K562 (cell line): ENCODE data around the gene CIB2. TPM values are rescaled to one million over a fixed set of nuclear protein-coding genes. Genes with fewer than 3 reads are reported as not detected.
A peak's percentile ranks its signal among the peaks of the same experiment; 100 is the strongest.

Experiments used
- CBFA2T2 ChIP-seq: fragments of 450-650 bp; conservative IDR thresholded peaks from 2 replicates; pipeline ENCODE4 v1.6.1; 2017; ENCODE audit warnings: mild to moderate bottlenecking
- CEBPB ChIP-seq: fragments of 450-650 bp; IDR thresholded peaks from 2 replicates; pipeline ENCODE4 v1.6.1; 2016; ENCODE audit warnings: missing genetic modification characterization, missing compliant biosample characterization
- HDAC6 ChIP-seq: IDR thresholded peaks from 2 replicates; pipeline ENCODE4 v1.6.1; 2012; ENCODE audit warnings: low read depth, mild to moderate bottlenecking, control low read depth, inconsistent platforms, low read length, moderate library complexity
- KLF16 ChIP-seq: IDR thresholded peaks from 2 replicates; pipeline ENCODE4 v1.6.1; 2016; ENCODE audit warnings: antibody characterized with exemption
- NR1H2 ChIP-seq: sonication (generic); formaldehyde crosslinking; IDR thresholded peaks from 2 replicates; pipeline ENCODE4 v1.4.0; 2020; ENCODE audit warnings: mild to moderate bottlenecking, missing genetic modification reagents
- RAD21 ChIP-seq, 2 experiments: fragments of 250-450 bp in 1 of 2; fragments of 450-650 bp in 1 of 2; sonication (Bioruptor Pico) in 1 of 2; formaldehyde crosslinking in 1 of 2; IDR thresholded peaks in 1 of 2; conservative IDR thresholded peaks in 1 of 2; 2 replicates each; pipeline versions ENCODE4 v1.4.0 to v1.8.0; 2020 to 2022; ENCODE audit warnings: mild to moderate bottlenecking in 2 of 2, moderate library complexity in 1 of 2
- TAL1 ChIP-seq: fragments of 450-650 bp; IDR thresholded peaks from 2 replicates; pipeline ENCODE4 v1.6.1; 2016; ENCODE audit warnings: mild to moderate bottlenecking
- TSC22D4 ChIP-seq: fragments of 450-650 bp; IDR thresholded peaks from 2 replicates; pipeline ENCODE4 v1.6.1; 2016; ENCODE audit warnings: missing genetic modification characterization, missing biosample characterization, control low read depth
- ZFP1 ChIP-seq: fragments of 450-650 bp; formaldehyde crosslinking; IDR thresholded peaks from 2 replicates; pipeline ENCODE4 v1.4.0; 2020; ENCODE audit warnings: mild to moderate bottlenecking, mixed read lengths
- ZNF354B ChIP-seq: fragments of 250-450 bp; sonication (Bioruptor Pico); IDR thresholded peaks from 2 replicates; pipeline ENCODE4 v1.4.0; 2020
- polyA plus RNA-seq, 8 experiments: library from polyadenylated mRNA; depleted of rRNA in 4 of 8; stranded (reverse) in 5 of 8; unstranded in 3 of 8; fragments of >200 nt; fragmentation: Nextera tagmentation in 2 of 8; fragmentation: Illumina TruSeq in 1 of 8; extraction: Ambion mirVana in 2 of 8; extraction: Trizol in 1 of 8; gene quantifications; 2 replicates each; pipeline versions ENCODE4 v1.2.1 to v1.2.3, GENCODE V29; 2011 to 2014; ENCODE audit warnings: inconsistent platforms in 1 of 8, missing spikeins in 1 of 8
- total RNA-seq, 7 experiments: library from RNA; depleted of rRNA in 6 of 7; stranded (reverse); fragments of >200 nt in 6 of 7; fragmentation: Illumina TruSeq in 2 of 7; extraction: Trizol in 2 of 7; gene quantifications; 2 replicates each; pipeline versions ENCODE4 v1.2.1 to v1.2.3, GENCODE V29; 2011 to 2021; ENCODE audit warnings: low replicate concordance in 1 of 7
- TF ChIP-seq, protein P1 (sequence below): fragments of 250-450 bp; sonication (Bioruptor Pico); IDR thresholded peaks from 2 replicates; pipeline ENCODE4 v1.8.0; 2021; ENCODE audit warnings: moderate library complexity, mild to moderate bottlenecking, inconsistent platforms
- TF ChIP-seq, protein P2 (sequence below): fragments of 250-450 bp; sonication (Bioruptor Pico); IDR thresholded peaks from 2 replicates; pipeline ENCODE4 v1.4.0; 2020; ENCODE audit warnings: mild to moderate bottlenecking, moderate library complexity
- TF ChIP-seq, protein P3 (sequence below): fragments of 450-650 bp; IDR thresholded peaks from 2 replicates; pipeline ENCODE4 v1.6.1; 2016; ENCODE audit warnings: low read depth, mild to moderate bottlenecking, moderate library complexity
- TF ChIP-seq, protein P4 (sequence below): sonication (generic); formaldehyde crosslinking; IDR thresholded peaks from 2 replicates; pipeline ENCODE4 v1.8.0; 2022; ENCODE audit warnings: mild to moderate bottlenecking, missing genetic modification reagents, borderline replicate concordance
- TF ChIP-seq, protein P5 (sequence below): IDR thresholded peaks from 3 replicates; pipeline ENCODE4 v1.6.1; 2011; ENCODE audit warnings: borderline replicate concordance, mild to moderate bottlenecking, moderate library complexity; ENCODE audit not compliant: insufficient read length; ENCODE audit errors: extremely low read depth
- TF ChIP-seq, protein P6 (sequence below): fragments of 250-450 bp; sonication (Bioruptor Pico); IDR thresholded peaks from 2 replicates; pipeline ENCODE4 v1.8.0; 2022; ENCODE audit warnings: moderate library complexity, mild to moderate bottlenecking, inconsistent platforms
- TF ChIP-seq, protein P7 (sequence below): sonication (generic); formaldehyde crosslinking; IDR thresholded peaks from 2 replicates; pipeline ENCODE4 v1.8.0; 2022; ENCODE audit warnings: mild to moderate bottlenecking, missing genetic modification reagents

Gene CIB2
- total and polyA plus RNA-seq, 9 of the 15 experiments (the other 6 are each of a cell fraction or from before 2014, with no cell fraction given), result 1.5 to 37.4 (median 19.4) TPM

DNA sequence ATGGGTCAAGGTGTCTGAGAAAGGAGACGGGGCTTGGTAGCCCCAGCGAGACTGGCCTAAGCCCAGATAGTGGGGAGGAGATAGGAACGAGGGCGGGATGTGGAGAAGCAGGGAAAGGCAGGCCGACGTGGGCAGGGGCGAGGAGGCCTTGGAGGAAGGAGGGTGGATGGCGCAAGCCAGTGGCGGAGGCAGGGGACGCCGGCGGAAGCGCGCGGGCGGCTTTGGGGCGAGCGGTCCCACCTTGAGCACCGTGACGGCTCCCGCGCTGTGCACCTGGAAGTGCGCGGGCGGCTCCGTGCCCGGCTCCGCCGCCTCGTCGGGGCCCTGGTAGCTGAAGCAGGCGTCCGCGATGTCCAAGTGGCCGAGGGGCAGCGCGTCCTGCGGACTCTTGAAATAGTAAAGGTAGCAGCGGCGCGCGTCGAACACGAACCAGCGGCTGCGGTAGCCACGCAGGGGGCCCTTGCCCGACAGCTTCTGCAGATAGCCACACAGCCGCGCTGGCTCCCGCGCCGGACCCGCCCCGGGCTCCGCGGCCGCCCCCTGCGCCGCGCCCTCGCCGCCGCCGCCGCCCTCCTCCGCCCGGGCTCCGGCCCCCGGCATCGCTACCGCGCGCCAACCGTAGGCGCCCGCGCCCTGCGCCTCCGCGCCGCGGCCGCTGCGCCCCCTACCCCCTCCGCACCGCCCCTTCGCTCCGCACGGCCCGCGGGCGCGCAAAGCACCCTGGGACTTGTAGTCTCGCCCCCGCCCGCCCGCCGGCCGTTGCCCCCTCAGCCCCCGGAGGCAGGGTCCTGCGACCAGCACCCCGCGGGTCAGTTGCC, 54.0 kb downstream of the CIB2 start, which contains the start of gene TBC1D2B (continued):
- TF ChIP-seq, protein P1, sequence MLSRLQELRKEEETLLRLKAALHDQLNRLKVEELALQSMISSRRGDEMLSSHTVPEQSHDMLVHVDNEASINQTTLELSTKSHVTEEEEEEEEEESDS (CRISPR knock-in tag), result no peak
- TF ChIP-seq ZFP1 (no peak), TAL1 (no peak), CEBPB (tag) (peak; percentile 60; the same call in 1 of the 2 replicates), KLF16 (no peak), ZNF354B (no peak), CBFA2T2 (no peak), RAD21 (CRISPR knock-in tag; conservative IDR thresholded peaks at IDR 0.05 in 1 of 2, IDR thresholded peaks at IDR 0.05 in 1 of 2) (no peak), TSC22D4 (tag) (no peak), NR1H2 (no peak), HDAC6 (no peak)
- TF ChIP-seq, protein P2, sequence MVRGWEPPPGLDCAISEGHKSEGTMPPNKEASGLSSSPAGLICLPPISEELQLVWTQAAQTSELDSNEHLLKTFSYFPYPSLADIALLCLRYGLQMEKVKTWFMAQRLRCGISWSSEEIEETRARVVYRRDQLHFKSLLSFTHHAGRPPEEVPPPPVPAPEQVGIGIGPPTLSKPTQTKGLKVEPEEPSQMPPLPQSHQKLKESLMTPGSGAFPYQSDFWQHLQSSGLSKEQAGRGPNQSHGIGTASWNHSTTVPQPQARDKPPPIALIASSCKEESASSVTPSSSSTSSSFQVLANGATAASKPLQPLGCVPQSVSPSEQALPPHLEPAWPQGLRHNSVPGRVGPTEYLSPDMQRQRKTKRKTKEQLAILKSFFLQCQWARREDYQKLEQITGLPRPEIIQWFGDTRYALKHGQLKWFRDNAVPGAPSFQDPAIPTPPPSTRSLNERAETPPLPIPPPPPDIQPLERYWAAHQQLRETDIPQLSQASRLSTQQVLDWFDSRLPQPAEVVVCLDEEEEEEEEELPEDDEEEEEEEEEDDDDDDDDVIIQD (CRISPR knock-in tag), result no peak
- TF ChIP-seq, protein P3, sequence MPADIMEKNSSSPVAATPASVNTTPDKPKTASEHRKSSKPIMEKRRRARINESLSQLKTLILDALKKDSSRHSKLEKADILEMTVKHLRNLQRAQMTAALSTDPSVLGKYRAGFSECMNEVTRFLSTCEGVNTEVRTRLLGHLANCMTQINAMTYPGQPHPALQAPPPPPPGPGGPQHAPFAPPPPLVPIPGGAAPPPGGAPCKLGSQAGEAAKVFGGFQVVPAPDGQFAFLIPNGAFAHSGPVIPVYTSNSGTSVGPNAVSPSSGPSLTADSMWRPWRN, result no peak
- TF ChIP-seq, protein P4, sequence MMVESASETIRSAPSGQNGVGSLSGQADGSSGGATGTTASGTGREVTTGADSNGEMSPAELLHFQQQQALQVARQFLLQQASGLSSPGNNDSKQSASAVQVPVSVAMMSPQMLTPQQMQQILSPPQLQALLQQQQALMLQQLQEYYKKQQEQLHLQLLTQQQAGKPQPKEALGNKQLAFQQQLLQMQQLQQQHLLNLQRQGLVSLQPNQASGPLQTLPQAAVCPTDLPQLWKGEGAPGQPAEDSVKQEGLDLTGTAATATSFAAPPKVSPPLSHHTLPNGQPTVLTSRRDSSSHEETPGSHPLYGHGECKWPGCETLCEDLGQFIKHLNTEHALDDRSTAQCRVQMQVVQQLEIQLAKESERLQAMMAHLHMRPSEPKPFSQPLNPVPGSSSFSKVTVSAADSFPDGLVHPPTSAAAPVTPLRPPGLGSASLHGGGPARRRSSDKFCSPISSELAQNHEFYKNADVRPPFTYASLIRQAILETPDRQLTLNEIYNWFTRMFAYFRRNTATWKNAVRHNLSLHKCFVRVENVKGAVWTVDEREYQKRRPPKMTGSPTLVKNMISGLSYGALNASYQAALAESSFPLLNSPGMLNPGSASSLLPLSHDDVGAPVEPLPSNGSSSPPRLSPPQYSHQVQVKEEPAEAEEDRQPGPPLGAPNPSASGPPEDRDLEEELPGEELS (CRISPR knock-in tag), result no peak
- TF ChIP-seq, protein P5, sequence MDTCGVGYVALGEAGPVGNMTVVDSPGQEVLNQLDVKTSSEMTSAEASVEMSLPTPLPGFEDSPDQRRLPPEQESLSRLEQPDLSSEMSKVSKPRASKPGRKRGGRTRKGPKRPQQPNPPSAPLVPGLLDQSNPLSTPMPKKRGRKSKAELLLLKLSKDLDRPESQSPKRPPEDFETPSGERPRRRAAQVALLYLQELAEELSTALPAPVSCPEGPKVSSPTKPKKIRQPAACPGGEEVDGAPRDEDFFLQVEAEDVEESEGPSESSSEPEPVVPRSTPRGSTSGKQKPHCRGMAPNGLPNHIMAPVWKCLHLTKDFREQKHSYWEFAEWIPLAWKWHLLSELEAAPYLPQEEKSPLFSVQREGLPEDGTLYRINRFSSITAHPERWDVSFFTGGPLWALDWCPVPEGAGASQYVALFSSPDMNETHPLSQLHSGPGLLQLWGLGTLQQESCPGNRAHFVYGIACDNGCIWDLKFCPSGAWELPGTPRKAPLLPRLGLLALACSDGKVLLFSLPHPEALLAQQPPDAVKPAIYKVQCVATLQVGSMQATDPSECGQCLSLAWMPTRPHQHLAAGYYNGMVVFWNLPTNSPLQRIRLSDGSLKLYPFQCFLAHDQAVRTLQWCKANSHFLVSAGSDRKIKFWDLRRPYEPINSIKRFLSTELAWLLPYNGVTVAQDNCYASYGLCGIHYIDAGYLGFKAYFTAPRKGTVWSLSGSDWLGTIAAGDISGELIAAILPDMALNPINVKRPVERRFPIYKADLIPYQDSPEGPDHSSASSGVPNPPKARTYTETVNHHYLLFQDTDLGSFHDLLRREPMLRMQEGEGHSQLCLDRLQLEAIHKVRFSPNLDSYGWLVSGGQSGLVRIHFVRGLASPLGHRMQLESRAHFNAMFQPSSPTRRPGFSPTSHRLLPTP, result no peak
- TF ChIP-seq, protein P6, sequence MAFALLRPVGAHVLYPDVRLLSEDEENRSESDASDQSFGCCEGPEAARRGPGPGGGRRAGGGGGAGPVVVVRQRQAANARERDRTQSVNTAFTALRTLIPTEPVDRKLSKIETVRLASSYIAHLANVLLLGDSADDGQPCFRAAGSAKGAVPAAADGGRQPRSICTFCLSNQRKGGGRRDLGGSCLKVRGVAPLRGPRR (CRISPR knock-in tag), result no peak
- TF ChIP-seq, protein P7, sequence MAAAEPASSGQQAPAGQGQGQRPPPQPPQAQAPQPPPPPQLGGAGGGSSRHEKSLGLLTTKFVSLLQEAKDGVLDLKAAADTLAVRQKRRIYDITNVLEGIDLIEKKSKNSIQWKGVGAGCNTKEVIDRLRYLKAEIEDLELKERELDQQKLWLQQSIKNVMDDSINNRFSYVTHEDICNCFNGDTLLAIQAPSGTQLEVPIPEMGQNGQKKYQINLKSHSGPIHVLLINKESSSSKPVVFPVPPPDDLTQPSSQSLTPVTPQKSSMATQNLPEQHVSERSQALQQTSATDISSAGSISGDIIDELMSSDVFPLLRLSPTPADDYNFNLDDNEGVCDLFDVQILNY (CRISPR knock-in tag), result no peak
